Activated CD8-positive, alpha-beta memory T cell treated with anti-CD3 and anti-CD28 coated beads for 24 hours (primary cell): ENCODE measurements around the gene AKT2.
"Not testable (repeated sequence)": the region's sequence is repeated elsewhere in the genome, so short reads cannot be mapped to it uniquely, and the experiment has no call there.

Experiments used
- DNase-seq: peaks from one replicate; pipeline ENCODE4 v3.0.0-alpha.2; 2020

The AKT2 gene

GRCh38 chr19:40232949-40233810, 52.0 kb downstream of the AKT2 start:
- DNase-seq = no peak

DNA sequence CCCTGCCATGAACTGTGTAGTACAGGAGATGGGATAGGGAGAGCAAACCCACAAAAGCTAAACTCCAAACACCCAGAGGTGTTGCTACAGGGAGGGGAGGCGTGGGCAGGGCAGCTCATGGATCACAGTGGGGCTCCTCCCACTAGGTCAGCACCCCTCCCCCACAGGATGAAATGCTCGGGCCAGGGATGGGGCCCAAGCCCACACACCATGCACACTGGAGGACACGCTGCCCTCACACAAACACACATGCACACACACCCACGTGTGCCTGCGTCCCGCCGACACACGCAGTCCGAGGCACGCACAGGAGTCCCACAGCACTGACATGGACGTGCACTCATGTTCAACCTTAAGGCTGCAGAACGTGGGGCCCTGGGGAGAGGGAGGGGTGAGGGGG, 52.7 kb downstream of the AKT2 start:
- DNase-seq = no peak

DNA sequence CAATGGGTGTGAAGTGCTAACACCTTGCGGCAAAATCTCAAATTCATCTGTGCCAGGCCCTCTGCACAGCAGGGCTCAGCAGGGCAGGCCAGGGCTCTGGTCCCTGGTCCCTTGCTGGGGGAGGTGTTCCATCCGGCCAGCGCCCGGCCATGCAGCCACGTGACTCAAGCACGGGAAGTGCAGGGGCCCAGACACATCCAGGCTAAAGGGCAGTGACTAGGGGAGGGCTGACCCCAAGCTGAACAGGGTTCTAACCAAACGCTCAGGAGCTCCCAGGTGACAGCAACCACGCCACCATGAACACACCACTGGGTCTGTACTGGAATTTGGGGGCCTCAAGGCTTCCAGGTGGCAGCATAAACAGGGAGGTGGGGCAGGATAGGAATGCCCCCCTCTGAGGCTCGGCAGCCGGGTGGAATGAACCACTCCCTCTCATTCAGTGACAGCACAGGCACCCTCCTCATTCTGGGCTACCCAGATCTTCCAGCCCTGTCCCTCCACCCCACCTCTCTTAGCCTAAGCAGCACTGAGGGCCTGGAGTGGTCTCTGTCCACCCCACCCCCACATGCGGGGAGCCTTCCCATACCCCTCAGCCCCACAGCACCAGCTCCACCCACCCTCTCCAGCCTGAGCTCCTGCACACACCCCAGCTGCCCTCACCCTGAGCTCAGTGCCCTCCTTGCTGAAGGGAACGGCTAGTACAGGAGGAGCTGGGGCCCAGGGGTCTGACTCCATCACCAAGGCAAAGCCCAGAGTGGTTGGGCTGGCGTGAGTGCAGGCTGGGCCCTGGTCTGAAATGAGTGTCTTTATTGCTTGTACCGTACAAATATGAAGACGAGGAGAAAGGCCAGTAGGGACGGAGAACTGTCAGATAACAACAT, 53.4 kb downstream of the AKT2 start:
- DNase-seq = no peak

GRCh38 chr19:40231057-40231456, 54.1 kb downstream of the AKT2 start:
- DNase-seq = no peak

DNA sequence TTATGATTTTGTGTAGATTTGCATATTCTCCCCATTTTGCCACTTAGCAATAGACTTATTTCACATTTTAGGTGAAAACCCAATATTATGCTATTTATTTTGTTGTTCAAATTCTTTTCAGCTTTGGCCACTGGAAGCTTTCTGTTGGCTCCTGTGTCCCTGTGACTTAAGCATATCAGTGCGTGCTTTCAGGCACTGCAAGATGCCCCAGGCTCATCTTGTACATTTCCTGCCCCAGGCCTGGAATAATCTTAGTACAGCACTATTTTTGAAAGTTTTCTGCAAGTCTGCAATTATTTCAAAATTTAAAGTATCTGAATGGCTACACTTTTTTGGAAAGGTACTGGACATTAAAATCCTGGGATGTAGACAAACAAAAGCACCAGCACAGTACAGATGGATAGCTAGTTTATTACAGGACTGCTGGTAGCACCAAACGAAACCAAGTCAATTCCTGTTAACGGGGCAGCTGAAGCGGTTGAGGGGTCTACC, 55.2 kb downstream of the AKT2 start:
- DNase-seq = no peak

DNA sequence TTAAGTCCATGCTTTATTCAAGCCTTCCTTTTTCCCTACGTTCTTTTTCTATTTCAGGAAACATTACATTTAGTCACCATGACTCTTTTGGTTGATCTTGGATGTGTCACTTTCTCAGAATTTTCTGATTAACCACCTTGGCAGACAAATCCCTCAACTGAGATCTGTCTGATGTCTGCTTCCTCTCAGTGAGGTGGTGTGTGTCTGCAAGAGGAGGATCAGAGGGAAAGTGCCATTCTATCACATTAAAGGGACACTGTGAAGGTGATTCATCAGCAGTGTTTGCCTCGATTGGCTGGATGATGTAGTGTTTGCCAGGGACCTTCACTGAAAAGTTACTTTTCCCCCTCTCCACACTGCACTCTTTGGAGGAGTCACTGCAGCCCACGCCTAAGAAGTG, 55.7 kb downstream of the AKT2 start:
- no peak for DNase-seq

- no peak for DNase-seq
Observed at GRCh38 chr19:40228863-40229262, 56.3 kb downstream of the AKT2 start.

DNA sequence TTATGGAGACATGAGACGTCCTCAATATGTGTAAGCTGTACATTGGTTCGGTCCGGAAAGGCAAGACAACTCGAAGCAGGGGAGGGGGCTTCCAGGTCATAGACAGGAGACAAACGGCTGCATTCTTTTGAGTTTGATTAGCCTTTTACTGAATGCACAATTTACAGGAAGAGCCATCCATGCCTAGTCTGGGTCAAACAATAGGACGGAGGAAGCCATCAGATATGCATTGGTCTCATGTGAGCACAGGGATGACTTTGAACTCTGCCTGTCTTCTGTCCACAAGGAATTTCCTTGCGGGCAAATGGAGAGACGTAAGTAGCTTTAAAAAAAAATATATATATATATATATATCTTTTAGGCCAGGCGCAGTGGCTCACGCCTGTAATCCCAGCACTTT, 56.8 kb downstream of the AKT2 start:
- no peak for DNase-seq

- DNase-seq = no peak
Observed at GRCh38 chr19:40225440-40226305, 59.5 kb downstream of the AKT2 start.

- no peak for DNase-seq
Observed at GRCh38 chr19:40224342-40225150, 60.6 kb downstream of the AKT2 start.

- DNase-seq = no peak
Observed at GRCh38 chr19:40223135-40223822, 61.9 kb downstream of the AKT2 start.

GRCh38 chr19:40221858-40222619, 63.1 kb downstream of the AKT2 start:
- peak; percentile 86 for DNase-seq

GRCh38 chr19:40220674-40221073, 64.5 kb downstream of the AKT2 start:
- DNase-seq = no peak

GRCh38 chr19:40219721-40220276, 65.3 kb downstream of the AKT2 start:
- DNase-seq = no peak

DNA sequence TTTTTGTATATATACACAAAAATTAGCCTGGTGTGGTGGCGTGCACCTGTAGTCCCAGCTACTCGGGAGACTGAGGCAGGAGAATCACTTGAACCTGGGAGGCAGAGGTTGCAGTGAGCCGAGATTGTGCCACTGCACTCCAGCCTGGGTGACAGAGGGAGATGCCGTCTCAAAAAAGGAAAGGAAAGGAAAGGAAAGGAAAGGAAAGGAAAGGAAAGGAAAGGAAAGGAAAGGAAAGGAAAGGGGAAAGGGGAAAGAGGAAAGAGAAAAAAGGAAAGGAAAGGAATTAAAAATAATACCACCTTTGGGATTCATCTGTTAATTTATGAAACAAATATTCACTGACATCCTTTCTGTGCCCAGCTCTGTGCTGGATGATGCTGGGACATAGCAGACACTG, 66.1 kb downstream of the AKT2 start:
- DNase-seq = not testable (repeated sequence)

DNA sequence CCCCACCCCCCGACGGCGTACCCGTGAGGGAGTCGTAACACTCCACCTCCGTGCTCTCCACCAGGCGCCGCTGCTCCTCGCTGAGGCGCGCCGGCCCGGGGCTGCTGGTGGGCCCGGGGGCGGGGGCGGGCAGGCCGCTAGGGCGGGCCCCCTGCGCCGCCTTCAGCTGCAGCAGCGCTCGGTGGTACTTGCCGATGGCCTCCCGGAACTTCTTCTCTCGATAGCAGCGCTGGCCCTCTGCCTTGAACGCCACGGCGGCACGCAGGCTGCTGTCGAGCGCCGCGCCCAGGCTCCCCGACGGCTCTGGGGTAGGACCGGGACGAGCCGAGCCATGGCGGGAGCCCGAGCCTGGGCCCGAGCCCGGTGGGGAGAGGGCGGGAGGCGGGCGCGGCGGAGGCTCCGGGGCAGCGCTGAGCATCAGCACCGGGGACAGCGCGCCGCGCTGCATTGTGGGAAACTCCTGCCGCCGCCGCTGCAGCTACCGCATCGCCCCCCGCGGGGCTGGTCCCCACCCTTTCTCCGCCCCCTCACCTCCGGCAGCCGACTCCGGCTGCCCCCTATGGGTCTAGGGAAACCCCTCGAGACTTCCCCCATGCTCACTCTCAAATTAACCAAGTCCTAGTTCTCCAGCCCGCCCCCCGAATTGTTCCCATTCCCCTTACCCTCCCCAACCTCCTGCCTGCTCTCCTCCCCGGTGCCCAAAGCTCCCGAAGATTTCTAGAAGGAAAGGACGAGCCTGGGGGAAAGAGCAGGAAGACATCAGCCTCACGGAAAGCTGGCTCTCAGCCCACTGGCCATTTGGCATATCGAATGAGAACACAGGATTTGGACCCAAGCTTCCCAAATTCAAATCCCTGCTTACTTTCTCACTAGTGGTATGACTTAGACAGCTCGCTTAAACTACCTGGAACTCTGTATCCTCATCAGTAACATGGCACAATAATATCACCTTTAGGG, 66.9 kb downstream of the AKT2 start, which contains the start of gene TTC9B:
TTC9B (minus strand) TSS at position 451 of the 957 bp plus-strand sequence; CDS start at position 448, 3 bp downstream.
- peak; percentile 75 for DNase-seq

DNA sequence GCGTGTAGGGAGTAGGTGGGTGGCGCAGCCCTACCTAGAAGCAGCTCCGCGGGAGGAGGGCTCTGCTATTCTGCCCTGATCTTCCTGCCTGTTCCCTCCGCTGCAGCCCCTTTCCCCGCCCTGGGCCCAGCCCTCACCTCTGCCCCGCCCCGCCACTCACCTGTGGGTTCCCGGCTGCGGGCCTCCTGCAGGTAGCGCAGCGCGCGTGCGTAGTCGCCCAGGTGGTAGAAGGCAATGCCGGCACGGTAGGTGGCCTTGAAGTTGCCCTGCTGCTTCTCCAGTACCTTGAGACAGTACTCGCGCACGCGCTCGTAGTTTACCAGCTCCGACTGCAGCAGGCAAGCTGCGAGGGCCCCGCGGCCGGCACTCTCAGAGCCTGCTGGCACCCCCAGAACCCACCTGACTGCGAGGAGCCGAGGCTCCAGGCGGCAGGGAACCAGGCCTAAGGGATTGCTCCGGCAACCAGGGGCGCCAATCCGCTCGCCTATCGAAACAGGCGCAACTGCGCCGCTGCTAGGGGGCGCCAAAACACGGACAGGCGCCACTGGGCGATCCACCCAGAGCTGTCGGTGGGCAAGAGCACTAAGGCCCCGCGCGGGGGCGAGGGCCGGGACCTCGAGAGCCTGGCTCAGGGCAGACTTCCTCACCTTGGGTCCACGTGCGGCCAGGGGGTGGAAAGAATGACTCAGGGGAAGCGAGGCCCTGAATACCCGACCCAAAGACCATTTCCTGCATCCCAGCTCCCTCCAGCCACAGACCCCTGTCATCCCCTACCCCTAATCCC, 67.9 kb downstream of the AKT2 start:
- no peak for DNase-seq

DNA sequence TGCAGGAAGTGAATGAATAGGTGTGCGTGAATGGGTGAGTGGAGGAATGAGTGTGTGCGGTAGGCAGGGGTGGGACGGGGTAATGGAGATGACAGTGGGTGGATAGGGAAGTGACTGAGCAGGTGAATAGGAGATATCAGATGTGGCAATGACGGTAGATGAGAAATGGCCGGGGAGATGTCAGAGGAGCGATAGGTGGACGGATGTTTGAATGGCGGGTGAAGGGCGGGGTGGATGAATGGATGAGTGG, 68.4 kb downstream of the AKT2 start:
- DNase-seq = no peak
